GM18907 (cell line): ENCODE measurements around the gene MAP3K2.
A peak's percentile ranks its signal among the peaks of the same experiment; 100 is the strongest.

Experiments used
- ATAC-seq: cut with Tn5 transposase; IDR thresholded peaks from one replicate; pipeline ENCODE4 v1.9.1; 2021; ENCODE audit warnings: mild to moderate bottlenecking, moderate library complexity; ENCODE audit not compliant: unreplicated experiment

Gene MAP3K2

GRCh38 chr2:127386246-127386645 is 1.5 kb downstream of the MAP3K2 start:
- ATAC-seq: no peak

DNA sequence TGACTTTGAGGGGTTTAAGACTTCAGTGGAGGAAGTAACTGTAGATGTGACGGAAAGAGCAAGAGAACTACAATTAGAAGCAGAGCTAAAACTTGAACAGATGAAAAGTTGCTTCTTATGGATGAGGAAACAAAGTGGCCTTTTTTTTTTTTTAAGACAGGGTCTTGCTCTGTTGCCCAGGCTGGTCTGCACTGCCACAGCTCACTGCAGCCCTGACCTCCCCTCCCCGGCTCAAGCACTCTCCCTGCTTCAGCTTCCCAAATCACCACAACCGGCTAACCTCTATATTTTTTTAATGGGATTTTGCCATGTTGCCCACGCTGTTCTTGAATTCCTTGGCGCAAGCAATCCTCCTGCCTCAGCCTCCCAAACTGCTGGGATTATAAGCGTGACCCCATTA is 3.2 kb downstream of the MAP3K2 start:
- no peak for ATAC-seq

GRCh38 chr2:127382831-127383230 is 4.9 kb downstream of the MAP3K2 start:
- ATAC-seq: no peak

DNA sequence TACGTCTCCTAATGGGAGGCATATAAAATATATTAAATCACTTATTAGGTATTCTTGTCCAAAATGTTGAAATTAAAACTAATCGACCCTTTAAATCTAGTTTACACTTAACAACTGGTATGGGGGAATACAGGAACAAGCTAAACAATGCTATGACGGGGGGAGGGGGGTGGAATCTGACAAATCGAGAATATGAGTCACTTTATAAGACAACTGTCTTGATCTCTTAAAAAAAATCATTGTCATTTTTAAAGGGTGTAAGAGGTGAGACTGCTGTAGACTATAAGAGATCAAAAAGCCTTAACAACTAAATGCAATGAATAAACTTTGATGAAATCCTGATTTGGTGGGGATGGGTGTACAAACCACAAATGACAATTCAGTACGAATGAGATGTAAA is 6.0 kb downstream of the MAP3K2 start:
- no peak for ATAC-seq

DNA sequence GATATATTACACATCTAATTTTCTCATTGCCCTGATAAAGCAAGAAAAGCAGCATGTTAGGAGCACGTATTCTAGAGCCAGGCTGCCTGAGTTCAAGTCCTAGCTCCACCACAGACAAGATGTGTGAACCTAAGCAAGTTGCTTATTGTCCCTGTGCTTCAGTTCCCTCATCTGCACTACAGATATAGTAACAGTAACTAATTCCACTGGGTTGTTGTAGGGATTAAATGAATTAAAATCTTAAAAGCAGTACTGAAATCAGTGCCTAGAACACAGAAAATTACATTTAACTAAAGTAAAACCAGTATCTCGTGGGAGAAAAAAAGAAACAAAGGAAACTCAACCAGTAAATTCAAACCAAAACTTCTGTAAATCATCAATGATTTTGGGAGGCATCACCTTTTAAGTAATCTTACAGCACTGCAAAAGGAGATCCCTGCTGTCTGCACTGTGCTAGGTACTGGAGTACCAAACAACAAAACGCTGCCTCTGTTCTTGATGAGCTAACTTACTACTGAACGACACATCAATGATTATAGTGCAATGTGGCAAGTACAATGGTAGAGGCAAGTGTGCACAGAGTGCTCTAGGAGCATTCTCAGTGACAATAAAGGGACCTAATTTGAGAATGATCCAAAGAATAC is 7.9 kb downstream of the MAP3K2 start:
- peak; percentile 74 for ATAC-seq

DNA sequence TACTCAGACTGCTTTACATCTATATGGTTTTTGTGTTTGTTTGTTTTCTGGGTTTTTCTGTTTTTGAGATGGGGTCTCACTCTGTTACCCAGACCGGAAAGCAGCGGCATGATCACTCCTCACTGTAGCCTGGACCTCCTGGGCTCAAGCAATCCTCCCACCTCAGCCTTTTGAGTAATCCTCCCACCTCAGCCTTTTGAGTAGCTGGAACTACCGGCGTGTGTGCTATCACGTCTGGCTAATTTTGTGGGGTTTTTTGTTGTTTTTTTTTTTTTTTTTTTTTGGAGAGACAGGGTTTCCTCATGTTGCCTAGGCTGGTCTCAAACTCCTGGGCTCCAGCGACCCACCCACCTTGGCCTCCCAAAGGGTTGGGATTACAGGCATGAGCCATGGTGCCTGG is 9.1 kb downstream of the MAP3K2 start:
- ATAC-seq: no peak

DNA sequence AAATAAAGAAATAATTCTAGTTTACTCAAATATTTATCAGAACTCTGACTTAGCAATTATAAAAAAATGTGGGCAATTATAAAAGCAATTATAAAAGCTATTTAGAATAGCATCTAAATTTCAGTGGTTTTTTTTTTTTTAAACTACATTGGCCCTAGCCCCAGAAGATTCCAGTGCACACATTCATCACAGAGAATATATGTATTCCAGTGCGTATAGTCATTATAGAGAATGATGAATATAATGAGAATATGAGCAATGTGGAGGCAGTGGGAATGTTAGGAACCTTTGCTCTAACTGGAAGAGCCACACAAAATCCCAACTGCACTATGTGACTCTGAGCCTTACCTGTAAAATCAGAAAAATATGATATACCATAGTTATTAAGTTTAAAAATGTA is 10.5 kb downstream of the MAP3K2 start:
- no peak for ATAC-seq

GRCh38 chr2:127376257-127376656 is 11.5 kb downstream of the MAP3K2 start:
- ATAC-seq: no peak

- ATAC-seq: no peak
Measured at GRCh38 chr2:127373362-127374083, 14.3 kb downstream of the MAP3K2 start.

- ATAC-seq: no peak
Measured at GRCh38 chr2:127371037-127371436, 16.7 kb downstream of the MAP3K2 start.

DNA sequence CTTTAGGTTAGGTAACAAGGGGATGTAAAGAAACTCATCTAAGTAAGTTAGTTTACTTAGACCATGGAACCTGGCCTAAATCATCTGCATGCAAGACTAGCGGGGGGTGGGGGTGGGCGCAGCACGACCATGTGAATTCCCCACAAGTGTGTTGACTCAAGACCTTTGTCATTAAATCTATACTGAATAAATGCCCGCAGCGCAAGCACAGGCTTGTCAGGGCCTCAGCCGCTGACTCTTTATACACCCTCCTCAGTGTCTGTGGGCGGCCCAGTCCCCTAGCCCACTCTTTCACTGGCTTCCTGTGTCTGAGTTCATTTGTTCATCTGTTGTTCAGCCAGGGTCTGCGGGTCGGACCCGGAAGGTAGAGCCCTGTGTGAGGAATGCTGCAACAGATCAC is 17.8 kb downstream of the MAP3K2 start:
- ATAC-seq: no peak

- no peak for ATAC-seq
Measured at GRCh38 chr2:127365211-127365643, 22.5 kb downstream of the MAP3K2 start.

- ATAC-seq: no peak
Measured at GRCh38 chr2:127362971-127363370, 24.8 kb downstream of the MAP3K2 start.

DNA sequence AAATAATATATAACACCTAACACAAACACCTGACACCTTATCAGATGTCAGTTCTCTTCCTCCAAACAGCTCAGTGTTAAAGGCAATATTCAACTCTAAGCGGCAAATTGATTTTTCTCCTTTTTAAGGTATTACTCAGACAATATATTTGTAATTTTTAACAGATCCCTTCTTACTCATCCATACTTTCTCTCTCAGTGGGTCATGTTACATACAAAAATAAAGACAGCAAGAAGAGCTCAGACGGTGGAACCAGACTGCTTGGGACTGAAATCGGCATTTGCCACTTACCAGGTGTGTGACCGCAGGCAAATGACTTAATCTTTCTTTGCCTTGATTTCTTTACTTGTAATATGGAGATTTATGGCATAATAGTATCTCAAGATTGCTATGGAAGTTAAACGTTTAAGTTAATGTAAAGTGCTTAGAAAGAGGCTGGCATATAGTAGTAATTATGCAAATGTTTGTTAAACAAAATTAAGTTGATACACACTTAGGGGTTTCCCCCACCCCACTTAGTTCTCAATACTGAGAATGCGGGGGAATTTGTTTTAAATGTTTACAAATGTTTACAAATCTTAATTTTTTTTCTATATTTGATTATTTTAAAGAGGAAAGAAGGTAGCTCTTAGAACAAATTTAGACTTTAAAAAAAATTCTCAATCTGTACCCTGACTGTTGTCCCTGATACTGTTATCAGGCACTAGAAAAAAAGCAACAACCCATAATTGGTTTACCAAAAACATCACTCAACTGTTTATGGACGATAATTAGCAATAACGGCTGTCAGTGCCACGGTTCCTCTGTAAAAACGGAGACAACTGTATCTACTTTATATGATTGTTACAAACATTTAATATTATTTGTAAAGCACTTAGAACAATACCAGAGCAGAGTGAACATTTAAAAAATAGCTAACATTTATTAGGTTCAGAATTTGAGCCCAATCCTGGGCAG is 25.6 kb downstream of the MAP3K2 start:
- no peak for ATAC-seq

GRCh38 chr2:127360242-127360641 is 27.5 kb downstream of the MAP3K2 start:
- no peak for ATAC-seq

DNA sequence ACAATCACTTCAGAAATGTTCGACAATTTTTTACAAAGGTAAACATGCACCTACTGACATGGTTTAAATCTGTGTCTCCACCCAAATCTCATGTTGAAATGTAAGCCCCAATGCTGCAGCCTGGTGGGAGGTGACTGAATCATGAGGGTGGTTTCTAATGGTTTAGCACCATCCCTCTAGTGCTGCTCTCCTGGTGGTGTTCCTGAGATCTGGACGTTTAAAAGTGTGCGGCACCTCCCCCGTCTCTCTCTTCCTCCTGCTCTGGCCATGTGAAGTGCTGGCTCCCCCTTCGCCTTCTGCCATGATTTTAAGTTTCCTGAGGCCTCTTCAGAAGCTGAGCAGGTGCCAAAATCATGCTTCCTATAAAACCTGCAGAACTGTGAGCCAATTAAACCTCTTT is 28.3 kb downstream of the MAP3K2 start:
- no peak for ATAC-seq

DNA sequence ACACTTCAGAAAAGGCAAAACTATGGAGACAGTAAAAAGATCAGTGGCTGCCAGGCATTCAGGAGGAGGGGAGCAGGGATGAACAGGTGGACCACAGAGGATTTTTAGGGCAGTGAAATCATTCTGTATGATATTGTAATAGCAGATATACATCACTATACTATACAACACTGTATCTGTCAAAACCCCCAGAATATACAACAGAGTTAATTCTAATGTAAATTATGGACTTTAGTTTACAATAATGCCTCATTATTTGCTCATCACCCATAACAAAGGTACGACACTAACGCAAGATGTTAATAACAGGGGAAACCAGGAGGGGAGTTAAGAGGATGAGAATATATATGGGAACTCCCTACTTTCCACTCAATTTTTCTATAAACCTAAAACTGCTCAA is 28.8 kb downstream of the MAP3K2 start:
- no peak for ATAC-seq

- no peak for ATAC-seq
Measured at GRCh38 chr2:127358044-127358443, 29.7 kb downstream of the MAP3K2 start.

- ATAC-seq: no peak
Measured at GRCh38 chr2:127357591-127357990, 30.2 kb downstream of the MAP3K2 start.

- no peak for ATAC-seq
Measured at GRCh38 chr2:127356531-127356930, 31.2 kb downstream of the MAP3K2 start.

DNA sequence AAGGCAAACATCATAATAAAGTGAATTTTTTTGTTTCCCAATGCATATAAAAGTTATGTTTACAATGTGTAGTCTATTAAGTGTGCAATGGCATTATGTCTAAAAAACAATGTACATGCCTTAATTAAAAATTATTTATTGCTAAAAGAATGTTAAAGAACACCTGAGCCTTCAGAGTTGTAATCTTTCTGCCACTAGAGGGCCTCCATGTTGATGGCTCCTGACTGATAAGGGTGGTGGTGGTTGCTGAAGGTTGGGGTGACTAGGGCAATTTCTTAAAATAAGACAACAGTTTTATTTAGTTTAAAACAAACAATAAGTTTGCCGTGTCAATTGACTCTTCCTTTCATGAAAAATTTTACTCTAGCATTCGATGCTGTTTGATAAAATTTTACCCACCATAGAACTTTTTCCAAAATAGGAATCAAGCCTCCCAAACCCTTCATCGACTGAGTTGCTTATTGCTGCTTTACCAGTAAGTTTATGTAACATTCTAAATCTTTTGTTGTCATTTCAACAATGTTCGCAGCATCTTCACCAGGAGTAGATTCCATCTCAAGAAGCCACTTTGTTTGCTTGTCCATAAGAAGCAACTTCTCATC is 32.3 kb downstream of the MAP3K2 start:
- no peak for ATAC-seq
